ENCODE results near the gene SLC22A23. TPM values are rescaled to one million over a fixed set of nuclear protein-coding genes. Genes with fewer than 3 reads are reported as not detected.

The SLC22A23 gene
- total RNA-seq, 4 donors from 2014 or later = 7.6 to 13.1 (median 9.5) TPM

DNA sequence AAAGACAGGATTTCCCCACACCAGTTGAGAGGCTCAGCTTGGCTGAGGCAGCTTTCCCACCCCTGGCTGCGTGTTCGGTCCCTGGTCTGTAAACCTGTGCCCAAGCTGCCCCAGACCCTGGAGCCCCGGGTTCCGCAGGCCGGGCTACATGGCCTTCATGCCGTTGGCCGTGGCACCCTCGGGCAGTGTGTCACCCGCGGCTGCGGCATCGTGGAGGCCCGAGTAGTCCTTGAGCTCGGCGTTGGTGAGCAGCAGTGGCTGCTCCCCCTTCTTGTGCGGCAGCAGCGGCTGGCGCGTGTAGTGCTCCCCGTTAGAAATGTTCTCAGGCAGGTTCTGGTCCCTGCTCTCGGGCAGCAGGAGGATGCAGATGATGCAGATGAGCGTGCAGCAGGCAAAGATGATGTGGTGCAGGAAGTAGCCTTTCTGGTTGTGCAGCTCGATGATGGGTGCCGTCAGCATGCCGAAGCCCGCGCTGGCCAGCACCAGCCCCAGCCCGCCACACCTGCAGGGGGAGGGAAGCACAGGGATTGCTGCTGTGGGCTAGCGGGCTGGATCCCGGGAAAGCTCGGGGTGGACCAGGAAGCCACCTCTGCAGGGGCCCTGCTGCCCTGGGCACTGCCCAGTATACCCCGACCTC lies 183.8 kb downstream of the SLC22A23 start:
- no peak for DNase-seq (ENCODE audit: extremely low spot score)
- Histone ChIP-seq H3K4me1 (no peaks in the 10 kb centered on the region), H3K27ac (replicated peaks in 1 of 4) (no peak overlapping the region), H3K9me3 (no peaks in the 10 kb centered on the region), H3K4me3 (no peak overlapping the region), H3K27me3 (no peaks in the 10 kb centered on the region), H3K36me3 (peaks cover 31 to 67% (median 58%) of the 10 kb centered on the region in 4 donors)
- intact Hi-C loops (cut with DNase I) = loop anchor here (10.0 kb wide), 2 partner anchors 572 to 662 kb away; partner anchors contain the start of gene FAM50B
- TF ChIP-seq, protein P1, sequence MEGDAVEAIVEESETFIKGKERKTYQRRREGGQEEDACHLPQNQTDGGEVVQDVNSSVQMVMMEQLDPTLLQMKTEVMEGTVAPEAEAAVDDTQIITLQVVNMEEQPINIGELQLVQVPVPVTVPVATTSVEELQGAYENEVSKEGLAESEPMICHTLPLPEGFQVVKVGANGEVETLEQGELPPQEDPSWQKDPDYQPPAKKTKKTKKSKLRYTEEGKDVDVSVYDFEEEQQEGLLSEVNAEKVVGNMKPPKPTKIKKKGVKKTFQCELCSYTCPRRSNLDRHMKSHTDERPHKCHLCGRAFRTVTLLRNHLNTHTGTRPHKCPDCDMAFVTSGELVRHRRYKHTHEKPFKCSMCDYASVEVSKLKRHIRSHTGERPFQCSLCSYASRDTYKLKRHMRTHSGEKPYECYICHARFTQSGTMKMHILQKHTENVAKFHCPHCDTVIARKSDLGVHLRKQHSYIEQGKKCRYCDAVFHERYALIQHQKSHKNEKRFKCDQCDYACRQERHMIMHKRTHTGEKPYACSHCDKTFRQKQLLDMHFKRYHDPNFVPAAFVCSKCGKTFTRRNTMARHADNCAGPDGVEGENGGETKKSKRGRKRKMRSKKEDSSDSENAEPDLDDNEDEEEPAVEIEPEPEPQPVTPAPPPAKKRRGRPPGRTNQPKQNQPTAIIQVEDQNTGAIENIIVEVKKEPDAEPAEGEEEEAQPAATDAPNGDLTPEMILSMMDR (IDR thresholded peaks at IDR 0.05) = no peak
- TF ChIP-seq POLR2A (IDR thresholded peaks at IDR 0.05; ENCODE audit: low read depth) (no peak), POLR2AphosphoS5 (IDR thresholded peaks at IDR 0.05) (no peak), EP300 (IDR thresholded peaks at IDR 0.05) (no peak)
- WGBS = 94% methylated on average over 5 of the region's 32 CpGs

DNA sequence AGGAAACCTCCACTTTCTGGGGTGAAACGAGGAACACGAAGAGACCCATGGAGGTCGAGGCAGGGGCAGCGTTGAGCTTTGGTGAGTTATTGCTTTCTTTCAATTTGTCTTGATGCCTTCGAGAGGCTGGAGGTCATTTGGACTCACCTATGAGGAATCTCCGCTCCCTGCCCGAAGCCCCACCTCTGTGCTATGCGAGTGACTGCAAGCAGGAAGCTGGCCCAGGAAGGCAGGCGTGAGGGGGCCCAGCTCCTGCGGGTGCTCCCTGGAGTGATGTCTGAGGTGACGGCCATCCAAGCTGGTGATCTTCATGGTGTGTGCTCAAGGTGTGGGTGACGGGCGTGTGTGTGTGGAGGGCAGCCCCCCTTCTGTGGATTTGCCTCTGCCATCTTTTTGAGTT lies 185.1 kb downstream of the SLC22A23 start:
- no peak for DNase-seq (ENCODE audit: extremely low spot score)
- H3K4me3 ChIP-seq = no peak overlapping the region
- intact Hi-C loops (cut with DNase I) = loop anchor here (10.0 kb wide), 2 partner anchors 573 to 663 kb away; partner anchors contain the start of gene FAM50B
- H3K4me1 ChIP-seq = no peaks in the 10 kb centered on the region
- H3K36me3 ChIP-seq = peaks cover 31 to 74% (median 61%) of the 10 kb centered on the region in 4 donors
- no peak overlapping the region for H3K27ac ChIP-seq (replicated peaks in 1 of 4)
- TF ChIP-seq EP300 (IDR thresholded peaks at IDR 0.05) = no peak
- TF ChIP-seq POLR2AphosphoS5 (IDR thresholded peaks at IDR 0.05) = no peak
- TF ChIP-seq POLR2A (IDR thresholded peaks at IDR 0.05; ENCODE audit: low read depth) = no peak
- TF ChIP-seq, protein P1 (IDR thresholded peaks at IDR 0.05) = no peak
- 83% methylated on average over 12 of the region's 13 CpGs for WGBS
- H3K9me3 ChIP-seq = no peaks in the 10 kb centered on the region
- no peaks in the 10 kb centered on the region for H3K27me3 ChIP-seq

- peaks cover 0 to 13% (median 10%) of the 10 kb centered on the region in 4 donors for H3K4me1 ChIP-seq
- intact Hi-C loops (cut with DNase I) = loop anchor here (10.0 kb wide), 2 partner anchors 575 to 665 kb away; partner anchors contain the start of gene FAM50B
- 81% methylated on average over 14 of the region's 15 CpGs for WGBS
- H3K27ac ChIP-seq (replicated peaks in 1 of 4) = no peak overlapping the region
- TF ChIP-seq POLR2A (IDR thresholded peaks at IDR 0.05; ENCODE audit: low read depth) (no peak), POLR2AphosphoS5 (IDR thresholded peaks at IDR 0.05) (no peak), EP300 (IDR thresholded peaks at IDR 0.05) (no peak)
- TF ChIP-seq, protein P1 (IDR thresholded peaks at IDR 0.05) = no peak
- H3K9me3 ChIP-seq = no peaks in the 10 kb centered on the region
- peaks cover 31 to 68% (median 61%) of the 10 kb centered on the region in 4 donors for H3K36me3 ChIP-seq
- H3K27me3 ChIP-seq = no peaks in the 10 kb centered on the region
- H3K4me3 ChIP-seq = no peak overlapping the region
- DNase-seq (ENCODE audit: extremely low spot score) = no peak
These were observed 186.6 kb downstream of the SLC22A23 start for GRCh38 chr6:3270258-3270657.

DNA sequence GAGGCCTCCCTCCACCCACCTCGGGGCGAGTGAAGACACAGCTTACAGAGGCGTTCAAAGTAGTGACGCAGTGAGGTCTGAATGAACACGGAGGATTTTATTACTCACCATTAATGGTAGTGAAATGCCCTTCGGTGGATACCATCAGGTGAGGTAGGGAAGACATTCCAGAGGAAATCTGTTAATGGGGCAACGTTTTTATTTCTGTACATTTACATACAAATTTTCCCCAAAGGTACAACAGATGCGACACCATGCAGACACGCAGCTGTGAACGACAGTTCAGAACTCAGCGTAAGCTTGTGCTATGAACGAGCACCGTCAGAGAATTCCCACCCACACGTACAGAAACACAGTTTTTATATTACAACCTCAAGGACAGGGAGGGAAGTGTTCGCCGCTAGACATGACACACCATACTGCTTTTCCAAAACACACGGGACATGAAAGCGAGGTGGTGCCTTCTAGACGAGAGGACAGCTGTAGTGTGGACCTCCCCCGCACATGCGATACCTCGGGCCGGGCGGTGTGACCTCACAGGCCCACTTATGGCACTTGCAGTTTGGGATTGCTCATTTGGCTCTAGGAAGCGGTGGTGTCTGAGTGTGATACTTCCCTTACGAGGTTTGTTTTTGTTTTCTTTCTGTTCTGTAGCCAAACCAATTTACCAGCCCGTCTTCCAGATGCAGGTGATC lies 187.4 kb downstream of the SLC22A23 start:
- Histone ChIP-seq H3K9me3 (no peaks in the 10 kb centered on the region), H3K27me3 (no peaks in the 10 kb centered on the region), H3K36me3 (peaks cover 33 to 76% (median 65%) of the 10 kb centered on the region in 4 donors), H3K27ac (replicated peaks in 1 of 4) (no peak overlapping the region), H3K4me3 (no peak overlapping the region), H3K4me1 (peaks cover 0 to 21% (median 18%) of the 10 kb centered on the region in 4 donors)
- intact Hi-C loops (cut with DNase I) = no loop called here
- TF ChIP-seq POLR2AphosphoS5 (IDR thresholded peaks at IDR 0.05) = no peak
- no peak for TF ChIP-seq EP300 (IDR thresholded peaks at IDR 0.05)
- TF ChIP-seq, protein P1 (IDR thresholded peaks at IDR 0.05) = no peak
- TF ChIP-seq POLR2A (IDR thresholded peaks at IDR 0.05; ENCODE audit: low read depth) = no peak
- DNase-seq (ENCODE audit: extremely low spot score) = no peak
- 83% methylated on average over 27 of the region's 27 CpGs for WGBS

All from esophagus muscularis mucosa (tissue), 4 donors.